ENCODE measurements around the gene NHERF2. TPM values are rescaled to one million over a fixed set of nuclear protein-coding genes. Genes with fewer than 3 reads are reported as not detected.
A peak's percentile ranks its signal among the peaks of the same experiment; 100 is the strongest.

The NHERF2 gene
- total and polyA plus RNA-seq, 12 donors: 94.3 to 640 (median 183) TPM

DNA sequence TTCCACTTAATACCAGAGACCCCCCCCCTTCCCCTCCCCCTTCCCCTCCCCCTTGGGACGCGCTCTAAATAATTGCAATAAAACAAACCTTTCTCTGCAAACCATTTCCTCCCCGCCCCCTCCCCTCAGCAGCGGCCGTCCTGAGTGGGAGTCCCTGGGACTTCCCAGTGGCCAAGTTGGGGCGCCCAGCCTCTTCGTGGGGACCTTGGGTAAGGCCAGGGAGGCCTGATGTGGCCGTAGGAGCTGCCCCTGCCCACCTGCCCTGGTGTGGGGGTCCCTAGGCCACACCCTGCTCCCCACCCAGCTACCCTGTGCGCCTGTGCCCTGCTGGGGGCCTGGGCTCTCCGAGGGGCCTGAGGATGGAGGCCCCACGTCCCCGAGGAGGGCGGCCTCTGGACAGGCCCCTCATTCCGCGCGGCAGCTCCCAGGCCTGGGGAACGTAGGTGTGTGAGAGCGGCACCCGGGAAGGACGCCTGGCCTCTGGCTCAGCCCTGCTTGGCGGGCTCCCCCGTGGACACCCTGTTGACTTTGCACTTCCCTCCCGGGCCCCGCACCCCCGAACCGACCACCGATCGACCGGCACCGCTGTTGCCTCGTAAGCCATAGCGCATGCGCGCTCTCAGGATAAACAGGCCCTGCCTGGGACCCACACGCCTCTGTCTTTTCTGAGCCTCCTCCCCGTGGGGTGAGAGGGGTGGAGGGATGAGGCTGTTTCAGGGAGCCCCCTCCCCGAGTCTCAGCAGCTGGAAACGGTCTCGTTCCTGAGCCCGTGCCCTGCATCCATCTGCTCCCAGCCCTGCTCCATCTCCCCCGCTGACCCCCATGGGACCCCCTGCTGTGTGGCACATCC, 11.9 kb downstream of the NHERF2 start:
- Histone ChIP-seq H3K4me1 (peaks cover 64 to 96% (median 89%) of the 10 kb centered on the region in 9 donors), H3K36me3 (peaks cover 0 to 49% (median 10%) of the 10 kb centered on the region in 9 donors), H3K9me3 (no peaks in the 10 kb centered on the region), H3K27me3 (no peaks in the 10 kb centered on the region), H3K27ac (peak overlapping the region; percentile 80 to 96 (median 93)), H3K4me3 (peak overlapping the region in 8 of 10 donors; percentile 52 to 78 (median 63))
- TF ChIP-seq CTCF (IDR thresholded peaks at IDR 0.05): no peak
- 52 to 55% methylated on average over 40 to 41 of the region's 41 CpGs for WGBS, 2 donors
- intact Hi-C loops (cut with DNase I): loop anchor here in 1 of 10 donors (10.0 kb wide), 1 partner anchor 494 kb away; no protein-coding TSS in a partner anchor
- ATAC-seq: peak in 5 of 8 donors; percentile 5 to 19 (median 11)
- peak in 1 of 2 donors; percentile 66 for DNase-seq

GRCh38 chr16:2039274-2040031, 12.8 kb downstream of the NHERF2 start:
- TF ChIP-seq CTCF (IDR thresholded peaks at IDR 0.05): no peak
- peaks cover 0 to 44% (median 10%) of the 10 kb centered on the region in 9 donors for H3K36me3 ChIP-seq
- H3K4me1 ChIP-seq: peaks cover 62 to 99% (median 94%) of the 10 kb centered on the region in 9 donors
- H3K9me3 ChIP-seq: no peaks in the 10 kb centered on the region
- peak overlapping the region in 8 of 10 donors; percentile 52 to 78 (median 63) for H3K4me3 ChIP-seq
- H3K27me3 ChIP-seq: no peaks in the 10 kb centered on the region
- intact Hi-C loops (cut with DNase I): loop anchor here in 1 of 10 donors (10.0 kb wide), 1 partner anchor 495 kb away; no protein-coding TSS in a partner anchor
- DNase-seq (peak; percentile 88 to 93), ATAC-seq (peak; percentile 24 to 68 (median 53))
- 42 to 58% methylated on average over 29 of the region's 29 CpGs for WGBS, 2 donors
- peak overlapping the region; percentile 80 to 96 (median 93) for H3K27ac ChIP-seq

GRCh38 chr16:2040041-2040786, 13.5 kb downstream of the NHERF2 start:
- 67 to 70% methylated on average over 24 of the region's 24 CpGs for WGBS, 2 donors
- H3K27ac ChIP-seq: peak overlapping the region; percentile 80 to 96 (median 93)
- DNase-seq (peak in 1 of 2 donors; percentile 59), ATAC-seq (peak in 2 of 8 donors; percentile 0)
- TF ChIP-seq CTCF (IDR thresholded peaks at IDR 0.05): no peak
- H3K4me1 ChIP-seq: peaks cover 58 to 100% (median 94%) of the 10 kb centered on the region in 9 donors
- peak overlapping the region in 3 of 10 donors; percentile 63 to 78 (median 68) for H3K4me3 ChIP-seq
- no peaks in the 10 kb centered on the region for H3K27me3 ChIP-seq
- H3K9me3 ChIP-seq: no peaks in the 10 kb centered on the region
- H3K36me3 ChIP-seq: peaks cover 0 to 40% (median 10%) of the 10 kb centered on the region in 9 donors
- intact Hi-C loops (cut with DNase I): no loop called here
